ENCODE results near the gene ANO6.

ANO6 gene

GRCh38 chr12:45336762-45337596 lies 121.1 kb downstream of the ANO6 start:
- no peaks in the 10 kb centered on the region for H3K9me3 ChIP-seq
- no peak for TF ChIP-seq Cebpa-rat (IDR thresholded peaks at IDR 0.05)
- no peaks in the 10 kb centered on the region for H3K27me3 ChIP-seq
- H4K20me1 ChIP-seq = no peaks in the 10 kb centered on the region
- H3K27ac ChIP-seq = no peak overlapping the region
- no peak overlapping the region for H3K4me3 ChIP-seq
- H3K4me2 ChIP-seq = no peak overlapping the region
- no peaks in the 10 kb centered on the region for H3K4me1 ChIP-seq
- H3K9ac ChIP-seq = no peak overlapping the region
- peaks cover 21% of the 10 kb centered on the region for H3K36me3 ChIP-seq

- Histone ChIP-seq H3K4me2 (no peak overlapping the region), H3K4me1 (no peaks in the 10 kb centered on the region), H3K4me3 (no peak overlapping the region), H3K9me3 (no peaks in the 10 kb centered on the region), H4K20me1 (no peaks in the 10 kb centered on the region), H3K27ac (no peak overlapping the region), H3K36me3 (peaks cover 18% of the 10 kb centered on the region; the same call in 1 of the 2 replicates), H3K27me3 (no peaks in the 10 kb centered on the region), H3K9ac (no peak overlapping the region)
- TF ChIP-seq Cebpa-rat (IDR thresholded peaks at IDR 0.05) = no peak
Observed at GRCh38 chr12:45337835-45338234, 121.9 kb downstream of the ANO6 start.

- Histone ChIP-seq H3K27me3 (no peaks in the 10 kb centered on the region), H3K4me3 (no peak overlapping the region), H4K20me1 (no peaks in the 10 kb centered on the region), H3K9ac (no peak overlapping the region), H3K36me3 (peaks cover 23% of the 10 kb centered on the region; the same call in 1 of the 2 replicates), H3K4me2 (no peak overlapping the region), H3K9me3 (no peaks in the 10 kb centered on the region), H3K27ac (no peak overlapping the region), H3K4me1 (no peaks in the 10 kb centered on the region)
- no peak for TF ChIP-seq Cebpa-rat (IDR thresholded peaks at IDR 0.05)
Observed at GRCh38 chr12:45338272-45338671, 122.4 kb downstream of the ANO6 start.

- Histone ChIP-seq H3K4me2 (no peak overlapping the region), H4K20me1 (no peaks in the 10 kb centered on the region), H3K9ac (no peak overlapping the region), H3K36me3 (peaks cover 27% of the 10 kb centered on the region; the same call in 1 of the 2 replicates), H3K27me3 (no peaks in the 10 kb centered on the region), H3K4me1 (no peaks in the 10 kb centered on the region), H3K27ac (no peak overlapping the region), H3K9me3 (no peaks in the 10 kb centered on the region), H3K4me3 (no peak overlapping the region)
- no peak for TF ChIP-seq Cebpa-rat (IDR thresholded peaks at IDR 0.05)
Observed at GRCh38 chr12:45339035-45339434, 123.1 kb downstream of the ANO6 start.

GRCh38 chr12:45342171-45342570 lies 126.3 kb downstream of the ANO6 start:
- Histone ChIP-seq H3K4me3 (no peak overlapping the region), H4K20me1 (no peaks in the 10 kb centered on the region), H3K4me2 (no peak overlapping the region), H3K27me3 (no peaks in the 10 kb centered on the region), H3K4me1 (no peaks in the 10 kb centered on the region), H3K36me3 (peaks cover 25% of the 10 kb centered on the region), H3K9ac (no peak overlapping the region), H3K9me3 (no peaks in the 10 kb centered on the region), H3K27ac (no peak overlapping the region)
- TF ChIP-seq Cebpa-rat (IDR thresholded peaks at IDR 0.05) = no peak

GRCh38 chr12:45342848-45343247 lies 127.0 kb downstream of the ANO6 start:
- H3K4me1 ChIP-seq = no peaks in the 10 kb centered on the region
- no peaks in the 10 kb centered on the region for H4K20me1 ChIP-seq
- H3K27me3 ChIP-seq = no peaks in the 10 kb centered on the region
- peaks cover 26% of the 10 kb centered on the region for H3K36me3 ChIP-seq
- no peak overlapping the region for H3K9ac ChIP-seq
- no peak overlapping the region for H3K27ac ChIP-seq
- no peak for TF ChIP-seq Cebpa-rat (IDR thresholded peaks at IDR 0.05)
- H3K4me2 ChIP-seq = no peak overlapping the region
- no peaks in the 10 kb centered on the region for H3K9me3 ChIP-seq
- H3K4me3 ChIP-seq = no peak overlapping the region

- H3K4me2 ChIP-seq = no peak overlapping the region
- no peaks in the 10 kb centered on the region for H3K4me1 ChIP-seq
- H3K9me3 ChIP-seq = no peaks in the 10 kb centered on the region
- no peak for TF ChIP-seq Cebpa-rat (IDR thresholded peaks at IDR 0.05)
- peaks cover 29% of the 10 kb centered on the region for H3K36me3 ChIP-seq
- H3K27ac ChIP-seq = no peak overlapping the region
- H3K9ac ChIP-seq = no peak overlapping the region
- H3K4me3 ChIP-seq = no peak overlapping the region
- no peaks in the 10 kb centered on the region for H4K20me1 ChIP-seq
- H3K27me3 ChIP-seq = no peaks in the 10 kb centered on the region
Observed at GRCh38 chr12:45343269-45344051, 127.6 kb downstream of the ANO6 start.

- H3K27me3 ChIP-seq = no peaks in the 10 kb centered on the region
- H3K4me2 ChIP-seq = no peak overlapping the region
- peaks cover 58% of the 10 kb centered on the region for H3K36me3 ChIP-seq
- peaks cover 10% of the 10 kb centered on the region; the same call in 1 of the 2 replicates for H3K9me3 ChIP-seq
- H3K4me3 ChIP-seq = no peak overlapping the region
- no peaks in the 10 kb centered on the region for H4K20me1 ChIP-seq
- no peak overlapping the region for H3K9ac ChIP-seq
- no peaks in the 10 kb centered on the region for H3K4me1 ChIP-seq
- no peak overlapping the region for H3K27ac ChIP-seq
- TF ChIP-seq Cebpa-rat (IDR thresholded peaks at IDR 0.05) = no peak
Observed at GRCh38 chr12:45348311-45348710, 132.4 kb downstream of the ANO6 start.

- Histone ChIP-seq H4K20me1 (no peaks in the 10 kb centered on the region), H3K27ac (no peak overlapping the region), H3K27me3 (no peaks in the 10 kb centered on the region), H3K36me3 (peaks cover 59% of the 10 kb centered on the region), H3K4me1 (peaks cover 2% of the 10 kb centered on the region; the same call in 1 of the 2 replicates), H3K9ac (no peak overlapping the region), H3K4me2 (no peak overlapping the region), H3K9me3 (peaks cover 10% of the 10 kb centered on the region; the same call in 1 of the 2 replicates), H3K4me3 (no peak overlapping the region)
- no peak for TF ChIP-seq Cebpa-rat (IDR thresholded peaks at IDR 0.05)
Observed at GRCh38 chr12:45348986-45349385, 133.1 kb downstream of the ANO6 start.

GRCh38 chr12:45349916-45350315 lies 134.0 kb downstream of the ANO6 start:
- H3K27me3 ChIP-seq = no peaks in the 10 kb centered on the region
- peaks cover 10% of the 10 kb centered on the region; the same call in 1 of the 2 replicates for H3K9me3 ChIP-seq
- no peak overlapping the region for H3K27ac ChIP-seq
- H4K20me1 ChIP-seq = no peaks in the 10 kb centered on the region
- H3K36me3 ChIP-seq = peaks cover 63% of the 10 kb centered on the region
- no peak overlapping the region for H3K4me2 ChIP-seq
- H3K4me1 ChIP-seq = peaks cover 8% of the 10 kb centered on the region; the same call in 1 of the 2 replicates
- no peak overlapping the region for H3K9ac ChIP-seq
- TF ChIP-seq Cebpa-rat (IDR thresholded peaks at IDR 0.05) = no peak
- H3K4me3 ChIP-seq = no peak overlapping the region
